ENCODE measurements around the gene ACSL1.

Gene ACSL1

GRCh38 chr4:184823014-184823413 lies 2.8 kb downstream of the ACSL1 start:
- TF ChIP-seq POLR2AphosphoS5 (IDR thresholded peaks at IDR 0.05; ENCODE audit: low read depth, low read length) (no peak), FOXP2 (optimal IDR thresholded peaks at IDR 0.05; ENCODE audit: borderline replicate concordance, extremely low read depth, extremely low read length, insufficient read depth) (no peak), TAF1 (IDR thresholded peaks at IDR 0.05; ENCODE audit: borderline replicate concordance, insufficient read depth, low read length) (no peak), SIN3A (IDR thresholded peaks at IDR 0.05; ENCODE audit: borderline replicate concordance, insufficient read depth, low read length) (no peak), REST (IDR thresholded peaks at IDR 0.05; ENCODE audit: insufficient read depth in 1 of 2, low read depth in 2 of 2, low read length in 2 of 2) (no peak)

DNA sequence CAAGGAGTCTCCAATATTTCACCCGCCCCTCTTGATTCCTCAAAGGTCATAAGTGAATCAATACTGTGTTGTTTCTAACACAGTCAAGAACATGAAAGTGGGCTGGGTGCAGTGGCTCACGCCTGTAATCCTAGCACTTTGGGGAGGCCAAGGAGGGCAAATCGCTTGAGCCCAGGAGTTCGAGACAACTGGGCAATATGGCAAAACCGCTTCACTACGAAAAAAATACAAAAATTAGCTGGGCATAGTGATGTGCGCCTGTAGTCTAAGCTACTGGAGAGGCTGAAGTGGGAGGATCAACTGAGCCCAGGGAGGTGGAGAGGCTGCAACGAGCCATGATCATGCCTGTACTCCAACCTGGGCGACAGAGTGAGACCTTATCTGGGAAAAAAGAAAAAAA lies 3.4 kb downstream of the ACSL1 start:
- TF ChIP-seq TAF1 (IDR thresholded peaks at IDR 0.05; ENCODE audit: borderline replicate concordance, insufficient read depth, low read length), result no peak
- TF ChIP-seq POLR2AphosphoS5 (IDR thresholded peaks at IDR 0.05; ENCODE audit: low read depth, low read length), result no peak
- no peak for TF ChIP-seq SIN3A (IDR thresholded peaks at IDR 0.05; ENCODE audit: borderline replicate concordance, insufficient read depth, low read length)
- no peak for TF ChIP-seq FOXP2 (optimal IDR thresholded peaks at IDR 0.05; ENCODE audit: borderline replicate concordance, extremely low read depth, extremely low read length, insufficient read depth)
- TF ChIP-seq REST (IDR thresholded peaks at IDR 0.05; ENCODE audit: insufficient read depth in 1 of 2, low read depth in 2 of 2, low read length in 2 of 2), result no peak

GRCh38 chr4:184821242-184821641 lies 4.5 kb downstream of the ACSL1 start:
- TF ChIP-seq FOXP2 (optimal IDR thresholded peaks at IDR 0.05; ENCODE audit: borderline replicate concordance, extremely low read depth, extremely low read length, insufficient read depth), result no peak
- TF ChIP-seq TAF1 (IDR thresholded peaks at IDR 0.05; ENCODE audit: borderline replicate concordance, insufficient read depth, low read length), result no peak
- no peak for TF ChIP-seq SIN3A (IDR thresholded peaks at IDR 0.05; ENCODE audit: borderline replicate concordance, insufficient read depth, low read length)
- TF ChIP-seq POLR2AphosphoS5 (IDR thresholded peaks at IDR 0.05; ENCODE audit: low read depth, low read length), result no peak
- no peak for TF ChIP-seq REST (IDR thresholded peaks at IDR 0.05; ENCODE audit: insufficient read depth in 1 of 2, low read depth in 2 of 2, low read length in 2 of 2)

GRCh38 chr4:184819786-184820185 lies 6.0 kb downstream of the ACSL1 start:
- no peak for TF ChIP-seq POLR2AphosphoS5 (IDR thresholded peaks at IDR 0.05; ENCODE audit: low read depth, low read length)
- TF ChIP-seq SIN3A (IDR thresholded peaks at IDR 0.05; ENCODE audit: borderline replicate concordance, insufficient read depth, low read length), result no peak
- TF ChIP-seq REST (IDR thresholded peaks at IDR 0.05; ENCODE audit: insufficient read depth in 1 of 2, low read depth in 2 of 2, low read length in 2 of 2), result no peak
- no peak for TF ChIP-seq FOXP2 (optimal IDR thresholded peaks at IDR 0.05; ENCODE audit: borderline replicate concordance, extremely low read depth, extremely low read length, insufficient read depth)
- TF ChIP-seq TAF1 (IDR thresholded peaks at IDR 0.05; ENCODE audit: borderline replicate concordance, insufficient read depth, low read length), result no peak

- TF ChIP-seq FOXP2 (optimal IDR thresholded peaks at IDR 0.05; ENCODE audit: borderline replicate concordance, extremely low read depth, extremely low read length, insufficient read depth), result no peak
- TF ChIP-seq POLR2AphosphoS5 (IDR thresholded peaks at IDR 0.05; ENCODE audit: low read depth, low read length), result no peak
- TF ChIP-seq TAF1 (IDR thresholded peaks at IDR 0.05; ENCODE audit: borderline replicate concordance, insufficient read depth, low read length), result no peak
- no peak for TF ChIP-seq REST (IDR thresholded peaks at IDR 0.05; ENCODE audit: insufficient read depth in 1 of 2, low read depth in 2 of 2, low read length in 2 of 2)
- no peak for TF ChIP-seq SIN3A (IDR thresholded peaks at IDR 0.05; ENCODE audit: borderline replicate concordance, insufficient read depth, low read length)
Observed at GRCh38 chr4:184818216-184818564, 7.6 kb downstream of the ACSL1 start.
